Neural cell (in vitro differentiated cells): Measurements from ENCODE around the gene TMEM174. TPM values are rescaled to one million over a fixed set of nuclear protein-coding genes. Genes with fewer than 3 reads are reported as not detected.

Source experiments
- H2AFZ ChIP-seq: fragments of 200-600, 300-800 bp; sonication (generic), shearing (Covaris generic); 2 replicates; pipeline ENCODE4 v1.6.0; 2014; ENCODE audit warnings: low read depth, mild to moderate bottlenecking, antibody characterized with exemption, low read length, moderate library complexity
- H3F3A ChIP-seq: fragments of 200-600 bp; shearing (Covaris generic); 2 replicates; pipeline ENCODE4 v1.6.1; 2016; ENCODE audit warnings: mild to moderate bottlenecking, moderate library complexity, mixed read lengths, antibody characterized with exemption, low read length; ENCODE audit not compliant: insufficient read depth, poor library complexity, severe bottlenecking
- H3K27ac ChIP-seq: fragments of 200-600, 300-800 bp; sonication (generic), shearing (Covaris generic); 2 replicates; pipeline ENCODE4 v1.5.1; 2014; ENCODE audit warnings: mild to moderate bottlenecking, low read length, moderate library complexity
- H3K27me3 ChIP-seq: fragments of 300-800, 200-600 bp; sonication (generic), shearing (Covaris generic); 2 replicates; pipeline ENCODE4 v1.6.0; 2014; ENCODE audit warnings: mild to moderate bottlenecking, low read depth, low read length, moderate library complexity; ENCODE audit not compliant: insufficient read depth
- H3K36me3 ChIP-seq: fragments of 300-800, 200-600 bp; sonication (generic), shearing (Covaris generic); 2 replicates; pipeline ENCODE4 v1.5.1; 2014; ENCODE audit warnings: mild to moderate bottlenecking, antibody characterized with exemption, low read length, moderate library complexity; ENCODE audit not compliant: insufficient read depth
- H3K4me2 ChIP-seq: fragments of 300-800, 200-600 bp; sonication (generic), shearing (Covaris generic); 2 replicates; pipeline ENCODE4 v1.6.0; 2014; ENCODE audit warnings: mild to moderate bottlenecking, low read length
- H3K4me3 ChIP-seq: fragments of 300-800, 200-600 bp; sonication (generic), shearing (Covaris generic); 2 replicates; pipeline ENCODE4 v1.5.1; 2014; ENCODE audit warnings: mild to moderate bottlenecking, low read length, moderate library complexity
- H3K79me2 ChIP-seq: fragments of 200-600 bp; shearing (Covaris generic); replicated peaks from 2 replicates; pipeline ENCODE4 v1.6.0; 2014; ENCODE audit warnings: mild to moderate bottlenecking, low read length, moderate library complexity; ENCODE audit not compliant: insufficient read depth
- H3K9ac ChIP-seq: fragments of 300-800, 200-600 bp; sonication (generic), shearing (Covaris generic); 2 replicates; pipeline ENCODE4 v1.6.1; 2016; ENCODE audit warnings: mild to moderate bottlenecking, low read length, mixed read lengths
- H3K9me2 ChIP-seq: fragments of 200-600 bp; shearing (Covaris generic); 2 replicates; pipeline ENCODE4 v1.6.1; 2016; ENCODE audit warnings: mild to moderate bottlenecking, low read length, mixed read lengths; ENCODE audit not compliant: insufficient read depth
- H3K9me3 ChIP-seq: fragments of 200-600, 300-800 bp; sonication (generic), shearing (Covaris generic); 2 replicates; pipeline ENCODE4 v1.6.1; 2016; ENCODE audit warnings: mild to moderate bottlenecking, mixed run types, low read length, moderate library complexity, mixed read lengths
- H4K20me1 ChIP-seq: fragments of 200-600 bp; shearing (Covaris generic); 2 replicates; pipeline ENCODE4 v1.6.1; 2016; ENCODE audit warnings: mild to moderate bottlenecking, mixed run types; ENCODE audit not compliant: insufficient read depth
- EP300 ChIP-seq: fragments of 450-650 bp; conservative IDR thresholded peaks from 2 replicates; pipeline ENCODE4 v1.6.1; 2014; ENCODE audit warnings: antibody characterized with exemption, mild to moderate bottlenecking, moderate library complexity; ENCODE audit not compliant: poor library complexity, severe bottlenecking
- EZH2 ChIP-seq: fragments of 200-600, 300-800 bp; shearing (Covaris generic), sonication (generic); IDR thresholded peaks from 2 replicates; pipeline ENCODE4 v1.6.1; 2014; ENCODE audit warnings: antibody characterized with exemption, low read length, borderline replicate concordance, mild to moderate bottlenecking; ENCODE audit not compliant: insufficient read depth, poor library complexity, severe bottlenecking
- MXI1 ChIP-seq: fragments of 450-650 bp; conservative IDR thresholded peaks from 2 replicates; pipeline ENCODE4 v1.6.1; 2014; ENCODE audit warnings: antibody characterized with exemption, mild to moderate bottlenecking; ENCODE audit not compliant: poor library complexity, severe bottlenecking
- POLR2AphosphoS5 ChIP-seq: IDR thresholded peaks from 2 replicates; pipeline ENCODE4 v1.6.1; 2012
- RAD21 ChIP-seq: fragments of 450-650 bp; conservative IDR thresholded peaks from 2 replicates; pipeline ENCODE4 v1.6.1; 2014; ENCODE audit warnings: antibody characterized with exemption, mild to moderate bottlenecking, moderate library complexity
- SMC3 ChIP-seq: fragments of 450-650 bp; conservative IDR thresholded peaks from 2 replicates; pipeline ENCODE4 v1.6.1; 2014; ENCODE audit warnings: antibody characterized with exemption, mild to moderate bottlenecking, moderate library complexity; ENCODE audit not compliant: poor library complexity
- TAF1 ChIP-seq: IDR thresholded peaks from 2 replicates; pipeline ENCODE4 v1.6.1; 2012; ENCODE audit warnings: low read depth
- polyA plus RNA-seq: library from polyadenylated mRNA; depleted of rRNA; stranded (reverse); fragments of >200 nt; gene quantifications from 2 replicates; pipeline ENCODE4 v1.2.3, GENCODE V29; 2014
- TF ChIP-seq, protein P1 (sequence below): IDR thresholded peaks from 2 replicates; pipeline ENCODE4 v1.6.1; 2012; ENCODE audit warnings: borderline replicate concordance
- TF ChIP-seq, protein P2 (sequence below): fragments of 450-650 bp; IDR thresholded peaks from 2 replicates; pipeline ENCODE4 v1.5.1; 2014; ENCODE audit warnings: antibody characterized with exemption, mild to moderate bottlenecking, moderate library complexity; ENCODE audit not compliant: poor library complexity, severe bottlenecking

TMEM174 gene
- polyA plus RNA-seq, 1 donor from 2014 or later: not detected

DNA sequence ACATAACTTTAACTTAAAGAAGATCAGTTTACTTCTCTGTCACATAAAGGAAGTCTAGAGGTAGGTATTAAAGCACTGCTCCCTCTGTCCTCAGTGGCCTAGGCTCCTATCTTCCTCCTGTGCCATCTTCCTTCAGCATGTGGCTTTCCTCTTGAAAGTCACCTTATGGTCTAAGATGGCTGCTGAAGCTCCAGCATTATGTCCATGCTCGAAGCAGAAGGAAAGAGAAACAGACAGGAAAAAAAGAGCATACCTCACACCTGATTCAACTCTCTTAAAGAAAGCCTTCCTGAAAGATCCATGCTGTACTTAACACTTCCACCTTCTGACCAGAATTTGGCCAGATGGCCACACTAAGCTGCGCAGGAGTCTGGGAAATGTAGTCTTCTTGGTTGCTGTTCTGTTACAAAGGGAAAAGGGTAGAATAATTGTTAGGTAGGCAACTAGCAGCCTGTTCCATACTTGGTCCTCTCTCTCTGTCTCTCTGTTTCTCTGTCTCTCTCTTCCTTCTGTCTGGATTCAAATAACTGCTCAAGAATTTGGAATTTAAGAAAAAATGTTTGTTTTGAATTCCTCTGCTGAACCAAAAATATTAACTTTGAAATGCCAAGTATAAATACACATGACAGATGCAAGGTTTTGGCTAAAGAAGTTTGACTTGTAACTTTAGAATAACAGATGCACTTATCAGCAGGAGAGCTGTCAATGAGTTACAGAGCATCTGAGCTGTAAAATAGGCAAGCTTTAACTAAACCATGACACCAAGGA, 16.0 kb downstream of the TMEM174 start:
- H3K9ac ChIP-seq: no peak overlapping the region
- TF ChIP-seq RAD21: no peak
- H3K9me3 ChIP-seq: no peaks in the 10 kb centered on the region
- H3K9me2 ChIP-seq: no peaks in the 10 kb centered on the region
- H3K4me2 ChIP-seq: no peak overlapping the region
- H3K4me3 ChIP-seq: no peak overlapping the region
- no peaks in the 10 kb centered on the region for H4K20me1 ChIP-seq
- no peaks in the 10 kb centered on the region for H3K79me2 ChIP-seq
- no peaks in the 10 kb centered on the region for H3K27me3 ChIP-seq
- H2AFZ ChIP-seq: no peak overlapping the region
- no peaks in the 10 kb centered on the region for H3F3A ChIP-seq
- no peak overlapping the region for H3K27ac ChIP-seq
- no peaks in the 10 kb centered on the region for H3K36me3 ChIP-seq

DNA sequence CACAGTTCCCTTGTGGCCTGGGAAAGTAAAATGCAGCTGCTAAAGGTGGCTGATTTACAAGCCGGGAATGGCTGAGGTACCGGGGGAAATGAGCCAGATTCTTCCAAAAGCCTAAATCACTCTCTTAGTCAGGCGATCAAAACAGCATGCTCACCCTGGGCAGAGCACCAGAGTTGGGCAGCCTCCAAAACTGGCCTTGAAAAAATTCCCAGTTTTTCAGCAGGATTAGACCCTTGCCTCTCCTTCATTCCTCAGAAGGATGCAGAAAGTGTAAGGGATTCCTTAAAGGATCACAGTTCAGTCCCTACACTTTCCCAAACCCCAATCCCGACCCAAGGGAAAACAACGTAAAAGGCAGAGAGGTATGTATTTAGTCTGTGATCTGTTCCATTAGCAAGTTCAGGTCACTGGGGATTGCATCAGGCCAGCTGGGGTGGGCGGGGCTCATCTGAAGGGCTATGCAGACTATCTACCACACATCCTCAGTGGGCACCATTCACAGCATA, 16.9 kb downstream of the TMEM174 start:
- Histone ChIP-seq H2AFZ (no peak overlapping the region), H3K4me2 (no peak overlapping the region), H3K36me3 (no peaks in the 10 kb centered on the region), H3K79me2 (no peaks in the 10 kb centered on the region), H3K4me3 (no peak overlapping the region), H3K9me3 (no peaks in the 10 kb centered on the region), H3F3A (no peaks in the 10 kb centered on the region), H3K27me3 (no peaks in the 10 kb centered on the region), H3K9me2 (no peaks in the 10 kb centered on the region), H4K20me1 (no peaks in the 10 kb centered on the region), H3K9ac (no peak overlapping the region), H3K27ac (no peak overlapping the region)
- TF ChIP-seq, protein P1, sequence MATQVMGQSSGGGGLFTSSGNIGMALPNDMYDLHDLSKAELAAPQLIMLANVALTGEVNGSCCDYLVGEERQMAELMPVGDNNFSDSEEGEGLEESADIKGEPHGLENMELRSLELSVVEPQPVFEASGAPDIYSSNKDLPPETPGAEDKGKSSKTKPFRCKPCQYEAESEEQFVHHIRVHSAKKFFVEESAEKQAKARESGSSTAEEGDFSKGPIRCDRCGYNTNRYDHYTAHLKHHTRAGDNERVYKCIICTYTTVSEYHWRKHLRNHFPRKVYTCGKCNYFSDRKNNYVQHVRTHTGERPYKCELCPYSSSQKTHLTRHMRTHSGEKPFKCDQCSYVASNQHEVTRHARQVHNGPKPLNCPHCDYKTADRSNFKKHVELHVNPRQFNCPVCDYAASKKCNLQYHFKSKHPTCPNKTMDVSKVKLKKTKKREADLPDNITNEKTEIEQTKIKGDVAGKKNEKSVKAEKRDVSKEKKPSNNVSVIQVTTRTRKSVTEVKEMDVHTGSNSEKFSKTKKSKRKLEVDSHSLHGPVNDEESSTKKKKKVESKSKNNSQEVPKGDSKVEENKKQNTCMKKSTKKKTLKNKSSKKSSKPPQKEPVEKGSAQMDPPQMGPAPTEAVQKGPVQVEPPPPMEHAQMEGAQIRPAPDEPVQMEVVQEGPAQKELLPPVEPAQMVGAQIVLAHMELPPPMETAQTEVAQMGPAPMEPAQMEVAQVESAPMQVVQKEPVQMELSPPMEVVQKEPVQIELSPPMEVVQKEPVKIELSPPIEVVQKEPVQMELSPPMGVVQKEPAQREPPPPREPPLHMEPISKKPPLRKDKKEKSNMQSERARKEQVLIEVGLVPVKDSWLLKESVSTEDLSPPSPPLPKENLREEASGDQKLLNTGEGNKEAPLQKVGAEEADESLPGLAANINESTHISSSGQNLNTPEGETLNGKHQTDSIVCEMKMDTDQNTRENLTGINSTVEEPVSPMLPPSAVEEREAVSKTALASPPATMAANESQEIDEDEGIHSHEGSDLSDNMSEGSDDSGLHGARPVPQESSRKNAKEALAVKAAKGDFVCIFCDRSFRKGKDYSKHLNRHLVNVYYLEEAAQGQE: no peak
- no peak for TF ChIP-seq POLR2AphosphoS5
- no peak for TF ChIP-seq SMC3
- TF ChIP-seq EP300: no peak
- no peak for TF ChIP-seq EZH2
- TF ChIP-seq RAD21: no peak
- TF ChIP-seq, protein P2, sequence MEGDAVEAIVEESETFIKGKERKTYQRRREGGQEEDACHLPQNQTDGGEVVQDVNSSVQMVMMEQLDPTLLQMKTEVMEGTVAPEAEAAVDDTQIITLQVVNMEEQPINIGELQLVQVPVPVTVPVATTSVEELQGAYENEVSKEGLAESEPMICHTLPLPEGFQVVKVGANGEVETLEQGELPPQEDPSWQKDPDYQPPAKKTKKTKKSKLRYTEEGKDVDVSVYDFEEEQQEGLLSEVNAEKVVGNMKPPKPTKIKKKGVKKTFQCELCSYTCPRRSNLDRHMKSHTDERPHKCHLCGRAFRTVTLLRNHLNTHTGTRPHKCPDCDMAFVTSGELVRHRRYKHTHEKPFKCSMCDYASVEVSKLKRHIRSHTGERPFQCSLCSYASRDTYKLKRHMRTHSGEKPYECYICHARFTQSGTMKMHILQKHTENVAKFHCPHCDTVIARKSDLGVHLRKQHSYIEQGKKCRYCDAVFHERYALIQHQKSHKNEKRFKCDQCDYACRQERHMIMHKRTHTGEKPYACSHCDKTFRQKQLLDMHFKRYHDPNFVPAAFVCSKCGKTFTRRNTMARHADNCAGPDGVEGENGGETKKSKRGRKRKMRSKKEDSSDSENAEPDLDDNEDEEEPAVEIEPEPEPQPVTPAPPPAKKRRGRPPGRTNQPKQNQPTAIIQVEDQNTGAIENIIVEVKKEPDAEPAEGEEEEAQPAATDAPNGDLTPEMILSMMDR: no peak

DNA sequence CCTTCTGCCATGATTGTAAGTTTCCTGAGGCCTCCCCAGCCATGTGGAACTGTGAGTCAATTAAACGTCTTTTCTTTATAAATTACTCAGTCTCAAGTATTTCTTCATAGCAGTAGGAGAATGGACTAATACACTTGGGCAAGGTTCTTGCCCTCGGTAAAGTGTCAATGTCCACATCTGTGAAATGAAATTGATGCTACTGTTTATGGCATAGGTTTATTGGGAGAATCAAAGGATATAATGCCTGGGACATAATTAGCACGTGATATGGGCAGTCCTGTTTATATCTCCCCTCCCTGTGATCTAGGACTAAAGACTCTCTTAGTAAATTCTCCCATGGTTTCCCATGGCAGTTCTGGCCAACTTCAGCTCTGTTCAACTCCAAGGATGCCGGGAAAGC, 19.4 kb downstream of the TMEM174 start:
- Histone ChIP-seq H2AFZ (no peak overlapping the region), H3K4me3 (no peak overlapping the region), H3F3A (no peaks in the 10 kb centered on the region), H3K9me3 (no peaks in the 10 kb centered on the region), H3K27me3 (no peaks in the 10 kb centered on the region), H3K9ac (no peak overlapping the region), H3K79me2 (no peaks in the 10 kb centered on the region), H3K36me3 (no peaks in the 10 kb centered on the region), H3K27ac (no peak overlapping the region), H3K9me2 (no peaks in the 10 kb centered on the region), H3K4me2 (no peak overlapping the region), H4K20me1 (no peaks in the 10 kb centered on the region)
- TF ChIP-seq EP300 (no peak), RAD21 (no peak), TAF1 (no peak), EZH2 (no peak), SMC3 (no peak), MXI1 (no peak), POLR2AphosphoS5 (no peak)
- TF ChIP-seq, protein P1: no peak
- TF ChIP-seq, protein P2: no peak
